M059J (cell line): Measurements from ENCODE around the gene PMPCA. TPM values are rescaled to one million over a fixed set of nuclear protein-coding genes. Genes with fewer than 3 reads are reported as not detected.

Source experiments
- DNase-seq: peaks from one replicate; pipeline ENCODE4 v3.0.0-alpha.2; 2012; ENCODE audit warnings: low read depth
- total RNA-seq: library from RNA; depleted of rRNA; stranded (reverse); fragments of >200 nt; shearing (Covaris generic); gene quantifications from 2 replicates; pipeline ENCODE4 v1.2.3, GENCODE V29; 2014

PMPCA gene
- total RNA-seq, 1 experiment from 2014 or later, result 41.4 TPM

DNA sequence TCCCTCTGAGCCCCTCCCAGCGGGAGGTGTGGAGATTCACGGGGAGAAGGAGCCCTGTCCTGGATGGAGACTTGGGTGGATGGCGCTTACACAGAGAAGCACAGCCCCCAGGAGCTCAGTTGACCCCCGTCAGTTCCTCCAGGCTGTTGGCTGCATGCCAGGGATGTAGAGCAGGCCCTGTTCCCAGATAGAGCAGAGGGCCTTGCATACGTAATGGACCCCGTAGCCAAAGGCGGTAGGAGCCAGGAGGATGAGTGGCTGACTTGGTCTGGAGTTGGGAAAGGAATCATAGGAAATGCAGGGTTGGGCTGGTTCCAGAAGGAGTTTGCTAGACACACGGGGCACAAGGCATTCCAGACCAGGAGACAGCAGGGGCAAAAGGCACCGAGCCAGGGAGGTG is 2.5 kb downstream of the PMPCA start:
- no peak for DNase-seq

DNA sequence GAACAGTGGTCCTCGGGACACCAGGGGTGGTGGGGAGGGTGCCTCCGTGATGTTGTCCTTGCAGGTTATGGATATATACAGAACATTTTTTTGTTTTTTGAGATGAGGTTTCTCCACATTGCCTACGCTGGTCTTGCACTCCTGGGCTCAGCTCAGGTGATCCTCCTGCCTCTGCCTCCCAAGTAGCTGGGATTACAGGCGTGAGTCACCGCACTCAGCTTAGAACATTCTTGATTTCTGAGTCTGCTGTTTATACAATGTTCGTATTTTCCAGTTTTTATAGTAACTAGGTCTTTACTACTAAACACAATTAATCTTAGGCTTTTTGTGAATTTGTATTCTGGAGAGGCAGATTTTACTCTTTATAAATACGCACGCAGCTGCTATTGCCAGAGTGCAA is 6.0 kb downstream of the PMPCA start:
- DNase-seq, result peak; percentile 25

DNA sequence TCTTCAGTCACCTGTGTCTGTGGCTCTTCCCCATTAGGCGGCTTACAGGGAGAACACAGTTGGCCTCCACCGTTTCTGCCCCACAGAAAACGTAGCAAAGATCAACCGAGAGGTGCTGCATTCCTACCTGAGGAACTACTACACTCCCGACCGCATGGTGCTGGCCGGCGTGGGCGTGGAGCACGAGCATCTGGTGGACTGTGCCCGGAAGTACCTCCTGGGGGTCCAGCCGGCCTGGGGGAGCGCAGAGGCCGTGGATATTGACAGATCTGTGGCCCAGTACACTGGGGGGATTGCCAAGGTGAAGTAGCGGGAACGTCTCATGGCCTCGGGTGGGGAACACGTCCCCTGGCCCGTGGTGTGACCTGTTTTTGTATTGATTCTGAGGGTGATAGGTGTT is 6.5 kb downstream of the PMPCA start:
- DNase-seq, result no peak

DNA sequence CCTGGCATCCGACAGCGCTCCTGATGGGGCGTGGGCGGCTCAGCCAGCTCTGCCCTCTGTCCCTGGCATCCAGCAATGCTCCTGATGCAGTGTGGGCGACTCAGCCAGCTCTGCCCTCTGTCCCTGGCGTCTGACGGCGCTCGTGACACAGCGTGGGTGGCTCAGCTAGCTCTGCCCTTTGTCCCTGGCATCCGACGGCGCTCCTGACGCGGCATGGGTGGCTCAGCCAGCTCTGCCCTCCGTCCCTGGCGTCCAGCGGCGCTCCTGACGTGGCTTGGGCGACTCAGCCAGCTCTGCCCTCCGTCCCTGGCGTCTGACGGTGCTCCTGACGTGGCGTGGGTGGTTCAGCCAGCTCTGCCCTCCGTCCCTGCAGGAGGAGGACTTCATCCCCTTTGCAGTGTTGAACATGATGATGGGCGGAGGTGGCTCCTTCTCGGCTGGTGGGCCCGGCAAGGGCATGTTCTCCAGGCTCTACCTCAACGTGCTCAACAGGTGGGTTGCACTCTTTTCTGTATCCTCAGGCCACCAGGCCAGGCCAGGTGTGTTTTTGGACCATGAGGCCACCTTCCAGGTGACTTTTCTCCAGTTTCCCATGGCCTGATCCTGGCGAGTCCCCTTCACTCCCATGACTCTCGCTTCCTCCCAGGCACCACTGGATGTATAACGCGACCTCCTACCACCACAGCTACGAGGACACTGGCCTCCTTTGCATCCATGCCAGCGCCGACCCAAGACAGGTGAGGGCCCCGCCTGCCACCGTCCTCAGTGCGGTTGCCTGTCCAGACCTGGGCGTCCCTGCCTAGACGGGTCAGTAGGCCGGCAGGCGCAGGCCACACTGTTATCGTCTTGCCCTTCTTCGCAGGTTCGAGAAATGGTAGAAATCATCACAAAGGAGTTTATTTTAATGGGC is 8.0 kb downstream of the PMPCA start:
- no peak for DNase-seq

DNA sequence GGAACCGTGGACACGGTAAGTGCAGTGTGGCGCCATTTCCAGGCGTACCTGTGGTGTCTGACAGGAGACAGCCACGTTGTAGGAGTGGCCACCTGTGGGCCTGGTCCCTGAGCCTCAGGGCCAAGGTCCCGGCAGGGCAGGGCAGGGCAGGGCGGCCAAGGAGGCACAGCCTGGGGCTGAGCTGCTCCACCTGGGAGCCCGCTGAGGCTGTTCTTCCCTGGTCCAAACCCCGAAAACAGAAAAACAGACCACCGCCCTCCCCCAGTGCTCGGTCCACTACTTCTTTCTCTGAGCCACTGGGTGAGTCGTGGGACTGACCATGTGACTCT is 8.6 kb downstream of the PMPCA start:
- no peak for DNase-seq

- DNase-seq, result no peak
These were observed 11.3 kb downstream of the PMPCA start for GRCh38 chr9:136421791-136422190.

GRCh38 chr9:136422876-136423275 is 12.4 kb downstream of the PMPCA start:
- DNase-seq, result no peak

- DNase-seq, result no peak
These were observed 13.1 kb downstream of the PMPCA start for GRCh38 chr9:136423432-136424146.

GRCh38 chr9:136424750-136425362 is 14.4 kb downstream of the PMPCA start:
- DNase-seq, result peak; percentile 74

- peak; percentile 62 for DNase-seq
These were observed 14.9 kb downstream of the PMPCA start for GRCh38 chr9:136425367-136425766.

DNA sequence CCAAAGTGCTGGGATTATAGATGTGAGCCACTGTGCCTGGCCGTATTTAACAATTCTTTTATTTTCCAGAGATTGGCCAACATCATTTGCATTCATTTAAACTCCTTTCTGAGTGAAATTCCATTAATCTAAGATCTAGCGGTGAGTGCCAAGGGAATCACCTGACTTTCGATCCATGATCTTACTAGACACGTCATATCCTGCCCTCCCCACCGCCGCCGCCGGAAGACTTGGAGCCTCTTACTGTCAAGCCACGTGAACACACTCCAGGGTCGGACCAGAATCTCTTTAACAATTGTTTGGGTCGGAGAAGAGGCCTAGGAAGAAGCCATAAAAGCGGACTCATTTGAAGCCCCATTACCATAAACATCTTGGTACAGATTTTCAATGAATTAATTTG is 16.3 kb downstream of the PMPCA start:
- no peak for DNase-seq

- no peak for DNase-seq
These were observed 18.7 kb downstream of the PMPCA start for GRCh38 chr9:136429075-136429628.

- DNase-seq, result no peak
These were observed 19.4 kb downstream of the PMPCA start for GRCh38 chr9:136429683-136430491.

GRCh38 chr9:136430588-136431234 is 20.3 kb downstream of the PMPCA start:
- DNase-seq, result no peak

GRCh38 chr9:136431782-136432350 is 21.4 kb downstream of the PMPCA start:
- no peak for DNase-seq

GRCh38 chr9:136432591-136432990 is 22.1 kb downstream of the PMPCA start:
- no peak for DNase-seq

DNA sequence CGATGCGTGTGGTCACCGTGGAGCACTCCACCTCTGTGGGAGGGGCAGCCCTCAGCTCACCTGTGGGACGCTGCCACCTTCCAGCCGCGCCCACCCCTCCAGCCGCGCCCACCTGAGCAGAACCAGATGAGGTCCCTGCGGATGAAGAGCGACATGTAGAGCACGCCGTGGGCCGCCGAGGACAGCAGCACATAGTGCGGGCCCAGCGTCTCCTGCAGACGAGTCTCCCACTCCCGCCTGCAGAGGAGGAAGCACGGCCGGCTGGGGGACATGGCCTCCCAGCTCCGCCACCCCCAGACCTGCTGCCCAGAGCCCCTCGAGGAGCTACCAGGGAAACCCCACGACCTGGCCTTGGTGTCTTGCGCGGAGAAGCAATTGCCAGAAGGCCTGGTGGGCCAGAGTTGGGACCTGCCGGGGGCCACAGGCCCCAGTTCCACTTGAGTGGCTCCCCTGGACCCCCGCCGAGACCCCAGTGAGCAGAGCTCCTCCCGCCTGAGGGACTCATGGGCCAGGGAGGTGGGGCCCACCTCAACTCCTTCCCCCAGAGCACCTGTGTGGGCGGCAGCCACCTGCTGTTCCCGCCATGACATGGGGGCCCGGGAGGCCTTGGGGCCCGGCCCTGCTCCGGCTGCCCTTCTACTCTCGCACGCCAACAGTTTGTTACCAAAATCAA is 22.7 kb downstream of the PMPCA start:
- no peak for DNase-seq

DNA sequence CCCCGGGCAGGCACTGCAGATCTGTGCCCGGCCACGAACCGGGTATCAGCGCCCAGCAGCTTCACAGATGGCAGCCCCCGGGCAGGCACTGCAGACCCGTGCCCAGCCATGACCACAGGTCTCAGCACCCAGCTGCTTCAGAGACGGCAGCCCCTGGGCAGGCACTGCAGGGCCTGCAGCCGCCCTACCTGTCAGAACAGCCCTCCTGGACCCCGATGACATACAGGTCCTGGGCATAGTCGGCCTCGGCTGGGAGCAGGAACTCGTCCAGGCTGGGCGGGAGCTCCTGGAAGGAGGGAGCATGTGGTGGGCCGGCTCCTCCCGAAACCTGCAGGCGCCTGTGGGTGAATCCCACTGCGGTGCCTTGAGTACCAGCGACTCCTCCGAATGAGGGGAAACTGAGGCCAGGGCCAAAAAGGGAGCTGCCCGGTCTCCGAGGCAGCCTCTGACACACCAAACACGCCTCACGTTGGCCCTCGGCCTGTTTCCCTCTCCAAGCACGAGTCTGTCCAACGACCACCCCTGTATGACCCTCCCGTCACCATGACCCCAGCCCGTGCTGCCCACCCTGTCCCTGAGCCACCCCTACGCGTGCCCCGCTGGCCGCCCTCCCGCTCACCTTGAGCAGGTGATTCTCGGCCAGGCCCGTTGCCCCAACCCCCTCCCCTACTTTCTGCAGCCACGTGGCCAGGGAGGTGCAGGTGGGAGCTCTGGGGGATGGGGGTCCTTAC is 23.6 kb downstream of the PMPCA start:
- DNase-seq, result no peak

DNA sequence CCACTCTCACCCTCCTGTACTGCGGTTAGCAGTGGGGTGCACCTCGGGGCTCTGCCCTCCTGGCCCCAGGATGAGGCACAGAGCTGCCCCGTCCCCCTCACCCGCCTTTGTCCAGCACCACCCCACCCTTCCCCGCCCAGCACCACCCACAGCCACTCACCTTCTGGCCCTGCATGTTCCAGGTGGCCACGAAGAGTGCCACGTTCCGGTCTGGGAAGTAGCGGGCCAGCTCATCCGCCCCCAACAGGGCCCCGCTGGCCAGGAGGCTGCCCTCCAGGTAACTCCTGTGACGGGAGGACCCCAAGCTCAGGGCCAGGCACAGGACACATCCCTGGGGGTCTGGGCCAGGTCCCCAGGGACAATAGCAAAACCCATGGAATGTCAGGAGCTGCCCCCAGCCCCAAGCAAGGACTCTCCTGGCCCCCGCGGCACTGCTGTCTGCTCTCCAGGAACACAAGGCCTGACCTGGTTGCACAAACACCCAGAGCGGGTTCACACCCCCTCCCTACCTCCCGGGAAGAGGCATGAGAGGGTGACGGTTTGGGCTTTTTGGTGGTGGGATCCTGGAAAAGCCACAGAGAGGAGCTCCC is 24.2 kb downstream of the PMPCA start:
- no peak for DNase-seq
